Measurements from ENCODE around the gene IVD.

- TF ChIP-seq YY1 (IDR thresholded peaks at IDR 0.05; ENCODE audit: insufficient read depth, insufficient read length) (no peak), ZNF274 (IDR thresholded peaks at IDR 0.05; ENCODE audit: low read depth, low read length) (no peak), SUZ12 (IDR thresholded peaks at IDR 0.05; ENCODE audit: extremely low read depth, insufficient read depth, insufficient read length) (no peak)
These were observed 59.1 kb downstream of the IVD start for GRCh38 chr15:40464595-40465185.

Measured in NT2/D1 (cell line).